ENCODE measurements around the gene KRTAP10-8.
"Not testable (repeated sequence)": the region's sequence is repeated elsewhere in the genome, so short reads cannot be mapped to it uniquely, and the experiment has no call there.

Gene KRTAP10-8

DNA sequence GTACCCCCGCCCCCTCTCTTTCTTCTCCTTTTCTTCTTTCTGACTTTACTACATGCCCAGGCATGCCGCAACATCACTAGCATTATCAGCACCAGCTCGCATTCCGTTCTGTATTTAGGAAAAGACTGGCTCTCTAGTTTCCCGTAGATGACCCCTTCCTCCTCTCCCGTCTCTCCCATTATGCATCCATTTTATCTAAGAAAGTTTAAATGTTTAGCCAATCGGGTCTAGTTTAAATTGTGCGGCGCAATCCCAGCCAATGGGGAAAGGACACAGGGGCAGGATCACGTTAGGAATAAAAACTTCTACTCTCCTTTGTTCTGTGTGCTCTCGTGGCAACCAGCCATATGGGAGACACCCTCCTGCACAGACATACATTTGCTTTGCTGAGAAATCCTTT lies 13.8 kb upstream of the KRTAP10-8 start:
- in situ Hi-C loops (cut with MboI; ENCODE audit: low sequenced_read_pairs): no loop called here

- in situ Hi-C loops (cut with MboI; ENCODE audit: low sequenced_read_pairs): no loop called here
These were observed 12.4 kb upstream of the KRTAP10-8 start for GRCh38 chr21:44599264-44600029.

- in situ Hi-C loops (cut with MboI; ENCODE audit: low sequenced_read_pairs): not testable (repeated sequence)
These were observed 11.5 kb upstream of the KRTAP10-8 start, which contains the start of gene KRTAP10-7 for GRCh38 chr21:44600118-44600978. Gene KRTAP10-7, plus strand, starts transcription at chr21:44600597. Its CDS starts 25 bp downstream, at chr21:44600622.

- in situ Hi-C loops (cut with MboI; ENCODE audit: low sequenced_read_pairs): not testable (repeated sequence)
These were observed 10.8 kb upstream of the KRTAP10-8 start for GRCh38 chr21:44601091-44601490.

DNA sequence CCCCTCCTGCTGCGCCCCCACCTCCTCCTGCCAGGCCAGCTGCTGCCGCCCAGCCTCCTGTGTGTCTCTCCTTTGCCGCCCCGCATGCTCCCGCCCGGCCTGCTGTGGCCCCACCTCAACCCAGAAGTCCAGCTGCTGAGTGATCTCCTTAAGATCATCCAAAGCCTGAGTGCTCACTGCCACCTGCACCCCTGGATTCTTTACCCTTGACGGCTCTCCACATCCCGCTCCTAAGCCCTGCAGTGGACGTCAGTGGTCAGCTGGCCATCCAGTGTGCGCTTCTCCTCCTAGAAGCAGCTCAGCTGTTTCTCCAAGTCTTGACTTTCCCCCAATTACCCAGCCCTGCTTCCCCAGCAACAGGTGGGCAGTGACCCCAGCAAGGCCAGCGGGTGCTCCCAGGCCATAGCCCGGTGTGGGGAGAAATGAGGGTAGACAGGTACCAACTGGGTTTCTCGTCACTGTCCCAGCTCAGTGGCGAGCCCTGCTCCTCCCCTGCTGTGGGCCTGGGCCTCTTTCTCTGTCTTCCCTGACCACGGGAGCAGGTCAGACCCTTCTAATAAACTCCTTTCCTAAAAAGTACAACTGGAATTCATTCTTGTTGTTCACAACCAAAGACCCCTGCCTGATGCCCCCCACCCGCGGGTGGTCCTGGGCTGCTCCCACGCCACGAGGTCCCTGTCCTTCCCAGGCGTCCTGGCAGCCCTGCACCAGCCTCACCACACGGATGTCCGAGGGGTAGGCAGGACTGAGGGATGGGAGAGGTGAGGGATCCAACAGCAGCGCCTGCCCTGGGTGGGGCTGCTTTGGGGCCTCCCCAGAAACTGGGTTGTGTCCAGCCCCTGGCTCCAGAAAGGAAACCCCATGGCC lies 10.1 kb upstream of the KRTAP10-8 start:
- in situ Hi-C loops (cut with MboI; ENCODE audit: low sequenced_read_pairs): no loop called here

- in situ Hi-C loops (cut with MboI; ENCODE audit: low sequenced_read_pairs): no loop called here
These were observed 9.4 kb upstream of the KRTAP10-8 start for GRCh38 chr21:44602463-44602850.

- in situ Hi-C loops (cut with MboI; ENCODE audit: low sequenced_read_pairs): no loop called here
These were observed 8.6 kb upstream of the KRTAP10-8 start for GRCh38 chr21:44603109-44603875.

DNA sequence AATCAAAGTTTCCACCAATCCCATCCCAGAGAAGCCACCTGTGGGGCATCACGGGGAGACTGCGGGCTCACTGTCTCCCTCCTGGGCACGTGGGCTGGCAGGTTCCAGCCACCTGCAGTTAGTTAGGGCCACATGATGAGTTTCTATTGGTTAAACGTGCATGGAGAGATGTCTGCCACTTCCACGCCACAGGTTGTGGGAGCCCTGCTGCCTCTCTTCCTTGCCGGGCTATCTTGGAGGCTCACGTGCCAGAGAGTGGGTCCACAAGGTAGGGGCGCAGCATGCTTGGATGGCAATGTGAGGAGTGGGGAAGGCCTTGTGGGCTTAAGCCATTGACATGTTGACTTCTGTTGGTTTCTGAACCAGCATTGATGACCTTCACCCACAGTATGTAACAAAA lies 8.0 kb upstream of the KRTAP10-8 start:
- in situ Hi-C loops (cut with MboI; ENCODE audit: low sequenced_read_pairs): no loop called here

GRCh38 chr21:44606495-44606894 lies 5.4 kb upstream of the KRTAP10-8 start:
- in situ Hi-C loops (cut with MboI; ENCODE audit: low sequenced_read_pairs): no loop called here

- in situ Hi-C loops (cut with MboI; ENCODE audit: low sequenced_read_pairs): no loop called here
These were observed 2.7 kb upstream of the KRTAP10-8 start for GRCh38 chr21:44609193-44609592.

DNA sequence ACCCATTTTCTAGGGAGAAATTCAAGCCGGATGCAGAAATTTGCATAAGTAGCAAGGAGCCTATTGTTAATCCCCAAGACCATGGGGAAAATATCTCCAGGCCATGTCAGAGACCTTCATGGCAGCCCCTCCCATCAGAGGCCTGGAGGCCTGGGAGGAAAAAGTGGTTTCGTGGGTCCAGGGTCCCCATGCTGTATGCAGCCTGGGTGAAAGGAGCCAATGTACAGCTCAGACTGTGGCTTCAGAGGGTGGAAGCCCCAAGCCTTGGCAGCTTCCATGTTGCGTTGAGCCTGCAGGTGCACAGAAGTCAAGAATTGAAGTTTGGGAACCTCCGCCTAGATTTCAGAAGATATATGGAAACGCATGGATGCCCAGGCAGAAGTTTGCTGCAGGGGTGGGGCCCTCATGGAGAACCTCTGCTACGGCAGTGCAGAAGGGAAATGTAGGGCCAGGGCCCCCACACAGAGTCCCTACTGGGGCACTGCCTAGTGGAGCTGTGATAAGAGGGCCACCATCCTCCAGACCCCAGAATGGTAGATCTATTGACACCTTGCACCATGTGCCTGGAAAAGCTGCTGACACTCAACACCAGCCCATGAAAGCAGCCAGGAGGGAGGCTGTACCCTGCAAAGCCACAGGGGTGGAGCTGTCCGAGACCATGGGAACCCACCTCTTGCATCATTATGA lies 1.6 kb upstream of the KRTAP10-8 start:
- in situ Hi-C loops (cut with MboI; ENCODE audit: low sequenced_read_pairs): not testable (repeated sequence)

- in situ Hi-C loops (cut with MboI; ENCODE audit: low sequenced_read_pairs): no loop called here
These were observed 328 bp upstream of the KRTAP10-8 start for GRCh38 chr21:44611551-44611950.

- in situ Hi-C loops (cut with MboI; ENCODE audit: low sequenced_read_pairs): no loop called here
These were observed 870 bp downstream of the KRTAP10-8 start for GRCh38 chr21:44612669-44613229.

- in situ Hi-C loops (cut with MboI; ENCODE audit: low sequenced_read_pairs): no loop called here
These were observed 1.7 kb downstream of the KRTAP10-8 start for GRCh38 chr21:44613386-44614155.

GRCh38 chr21:44614161-44614631 lies 2.3 kb downstream of the KRTAP10-8 start:
- in situ Hi-C loops (cut with MboI; ENCODE audit: low sequenced_read_pairs): no loop called here

- in situ Hi-C loops (cut with MboI; ENCODE audit: low sequenced_read_pairs): no loop called here
These were observed 3.1 kb downstream of the KRTAP10-8 start for GRCh38 chr21:44614961-44615391.

GRCh38 chr21:44615466-44615865 lies 3.6 kb downstream of the KRTAP10-8 start:
- in situ Hi-C loops (cut with MboI; ENCODE audit: low sequenced_read_pairs): no loop called here

DNA sequence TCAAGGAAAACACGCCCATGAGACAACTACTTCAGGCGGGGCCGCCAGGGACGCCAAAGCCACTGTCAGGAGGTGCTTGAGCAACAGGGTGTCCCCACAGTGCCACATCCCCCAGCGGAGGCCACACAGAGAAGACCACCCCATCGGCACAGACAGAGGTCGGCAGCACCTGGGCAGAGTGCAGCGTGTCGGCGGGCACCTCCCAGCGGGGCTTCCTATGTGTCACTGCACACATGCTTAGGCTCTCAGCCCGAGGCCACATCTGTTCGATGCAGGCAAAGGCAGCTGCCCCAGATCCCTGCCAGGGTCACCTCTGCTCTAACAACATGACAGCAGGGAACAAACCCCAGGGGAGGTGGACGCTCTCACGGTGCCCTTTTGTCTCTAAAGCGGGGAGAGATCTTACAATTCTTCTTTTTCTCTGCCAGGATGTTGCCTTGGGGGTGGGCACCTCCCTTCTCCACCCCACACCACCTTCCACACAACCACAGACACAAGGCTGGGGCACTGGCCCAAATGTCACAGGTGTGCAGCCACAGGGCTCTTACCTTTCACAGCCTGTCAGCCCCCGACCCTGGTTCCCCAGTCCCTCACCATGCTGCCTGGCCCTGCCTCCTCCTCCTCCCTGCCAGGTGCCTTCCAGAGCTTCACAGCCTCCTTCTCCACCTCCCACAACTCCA lies 4.2 kb downstream of the KRTAP10-8 start:
- in situ Hi-C loops (cut with MboI; ENCODE audit: low sequenced_read_pairs): no loop called here
